Endothelial cell of umbilical vein (primary cell): Measurements from ENCODE around the gene SLC9A9.

Experiments
- CTCF ChIP-seq, 2 donors: IDR thresholded peaks; 1 replicate in 1 of 2; 2 replicates in 1 of 2; pipeline ENCODE4 v1.5.1; 2011; ENCODE audit warnings: low read length in 2 of 2, mild to moderate bottlenecking in 2 of 2, moderate library complexity in 2 of 2, control low read depth in 1 of 2, inconsistent platforms in 1 of 2, low read depth in 1 of 2; ENCODE audit not compliant: insufficient read depth in 1 of 2; ENCODE audit errors: extremely low read depth in 1 of 2
- EZH2 ChIP-seq: IDR thresholded peaks from 2 replicates; pipeline ENCODE4 v1.6.1; 2012; ENCODE audit warnings: borderline replicate concordance, low read depth, mild to moderate bottlenecking, moderate library complexity, low read length, inconsistent platforms; ENCODE audit not compliant: severe bottlenecking
- JUN ChIP-seq: IDR thresholded peaks from 2 replicates; pipeline ENCODE4 v1.6.1; 2011; ENCODE audit warnings: borderline replicate concordance, low read depth; ENCODE audit not compliant: insufficient read length, insufficient read depth
- MYC ChIP-seq: IDR thresholded peaks from one replicate; pipeline ENCODE4 v1.6.1; 2011; ENCODE audit warnings: mild to moderate bottlenecking, low read depth, low read length
- POLR2A ChIP-seq: IDR thresholded peaks from 2 replicates; pipeline ENCODE4 v1.6.1; 2012; ENCODE audit warnings: low read depth, mild to moderate bottlenecking, control low read depth, low read length
- POLR2AphosphoS5 ChIP-seq: IDR thresholded peaks from 2 replicates; pipeline ENCODE4 v1.6.1; 2012; ENCODE audit warnings: low read depth, mild to moderate bottlenecking, control low read depth, low read length, moderate library complexity; ENCODE audit not compliant: insufficient read depth

GRCh38 chr3:143273975-143274690 lies 574.1 kb downstream of the SLC9A9 start:
- no peak for TF ChIP-seq CTCF (IDR thresholded peaks at IDR 0.05; ENCODE audit: extremely low read depth in 1 of 2, insufficient read depth in 1 of 2, low read depth in 1 of 2, low read length in 2 of 2)
- TF ChIP-seq POLR2AphosphoS5, result no peak
- no peak for TF ChIP-seq EZH2
- no peak for TF ChIP-seq MYC
- no peak for TF ChIP-seq JUN
- no peak for TF ChIP-seq POLR2A
